IMR-90 (cell line): ENCODE data around the gene SIK2.

ENCODE experiments used
- BHLHE40 ChIP-seq: fragments of 150-350 bp; IDR thresholded peaks from 2 replicates; pipeline ENCODE4 v1.6.1; 2016; ENCODE audit warnings: mild to moderate bottlenecking, low read depth, low read length
- CEBPB ChIP-seq: IDR thresholded peaks from 2 replicates; pipeline ENCODE4 v1.6.1; 2012; ENCODE audit warnings: low read depth, low read length, improper control_type of control experiment
- CTCF ChIP-seq: conservative IDR thresholded peaks from 2 replicates; pipeline ENCODE4 v1.5.1; 2012; ENCODE audit warnings: mild to moderate bottlenecking, low read depth, low read length, improper control_type of control experiment
- ELK1 ChIP-seq: fragments of 150-350 bp; IDR thresholded peaks from 2 replicates; pipeline ENCODE4 v1.6.1; 2016; ENCODE audit warnings: low read depth, mild to moderate bottlenecking, low read length, moderate library complexity, borderline replicate concordance
- FOS ChIP-seq: fragments of 150-350 bp; IDR thresholded peaks from 2 replicates; pipeline ENCODE4 v1.6.1; 2016; ENCODE audit warnings: low read depth, low read length
- MAFK ChIP-seq: IDR thresholded peaks from 2 replicates; pipeline ENCODE4 v1.6.1; 2012; ENCODE audit warnings: low read depth, low read length, improper control_type of control experiment
- MAZ ChIP-seq: IDR thresholded peaks from 2 replicates; pipeline ENCODE4 v1.6.1; 2012; ENCODE audit warnings: low read depth, mild to moderate bottlenecking, low read length, improper control_type of control experiment, moderate library complexity, borderline replicate concordance
- MXI1 ChIP-seq: IDR thresholded peaks from 2 replicates; pipeline ENCODE4 v1.6.1; 2012; ENCODE audit warnings: low read depth, mild to moderate bottlenecking, low read length, moderate library complexity, borderline replicate concordance
- POLR2A ChIP-seq: IDR thresholded peaks from 2 replicates; pipeline ENCODE4 v1.6.1; 2012; ENCODE audit warnings: mild to moderate bottlenecking, low read depth, low read length
- USF2 ChIP-seq: fragments of 150-350 bp; IDR thresholded peaks from 2 replicates; pipeline ENCODE4 v1.6.1; 2017; ENCODE audit warnings: mild to moderate bottlenecking, antibody characterized with exemption, low read length, low read depth

- TF ChIP-seq CTCF: no peak
- TF ChIP-seq MAZ: no peak
- TF ChIP-seq POLR2A: no peak
- no peak for TF ChIP-seq MAFK
- no peak for TF ChIP-seq USF2
- TF ChIP-seq BHLHE40: no peak
- no peak for TF ChIP-seq ELK1
- no peak for TF ChIP-seq CEBPB
- no peak for TF ChIP-seq FOS
- TF ChIP-seq MXI1: no peak
Measured at GRCh38 chr11:111617286-111617685, 15.0 kb downstream of the SIK2 start.
